ENCODE data around the gene GLI3.

Gene GLI3

GRCh38 chr7:42053834-42054233 is 183.2 kb downstream of the GLI3 start:
- no peak overlapping the region for H3K4me3 ChIP-seq (ENCODE audit: low read length)
- DNase-seq (ENCODE audit: low read depth): no peak
- no peak for TF ChIP-seq CTCF (IDR thresholded peaks at IDR 0.05; ENCODE audit: insufficient read depth, low read depth, low read length, missing control alignments)

- no peak for DNase-seq (ENCODE audit: low read depth)
- H3K4me3 ChIP-seq (ENCODE audit: low read length): no peak overlapping the region
- no peak for TF ChIP-seq CTCF (IDR thresholded peaks at IDR 0.05; ENCODE audit: insufficient read depth, low read depth, low read length, missing control alignments)
These were observed 187.2 kb downstream of the GLI3 start for GRCh38 chr7:42049761-42050160.

GRCh38 chr7:42046483-42046882 is 190.5 kb downstream of the GLI3 start:
- no peak for DNase-seq (ENCODE audit: low read depth)
- no peak for TF ChIP-seq CTCF (IDR thresholded peaks at IDR 0.05; ENCODE audit: insufficient read depth, low read depth, low read length, missing control alignments)
- H3K4me3 ChIP-seq (ENCODE audit: low read length): no peak overlapping the region

GRCh38 chr7:42045961-42046360 is 191.0 kb downstream of the GLI3 start:
- no peak for TF ChIP-seq CTCF (IDR thresholded peaks at IDR 0.05; ENCODE audit: insufficient read depth, low read depth, low read length, missing control alignments)
- DNase-seq (ENCODE audit: low read depth): no peak
- H3K4me3 ChIP-seq (ENCODE audit: low read length): no peak overlapping the region

GRCh38 chr7:42039921-42040320 is 197.1 kb downstream of the GLI3 start:
- TF ChIP-seq CTCF (IDR thresholded peaks at IDR 0.05; ENCODE audit: insufficient read depth, low read depth, low read length, missing control alignments): no peak
- DNase-seq (ENCODE audit: low read depth): no peak
- no peak overlapping the region for H3K4me3 ChIP-seq (ENCODE audit: low read length)

GRCh38 chr7:42035210-42035609 is 201.8 kb downstream of the GLI3 start:
- no peak for TF ChIP-seq CTCF (IDR thresholded peaks at IDR 0.05; ENCODE audit: insufficient read depth, low read depth, low read length, missing control alignments)
- H3K4me3 ChIP-seq (ENCODE audit: low read length): no peak overlapping the region
- no peak for DNase-seq (ENCODE audit: low read depth)

- no peak for DNase-seq (ENCODE audit: low read depth)
- no peak overlapping the region for H3K4me3 ChIP-seq (ENCODE audit: low read length)
- TF ChIP-seq CTCF (IDR thresholded peaks at IDR 0.05; ENCODE audit: insufficient read depth, low read depth, low read length, missing control alignments): no peak
These were observed 203.5 kb downstream of the GLI3 start for GRCh38 chr7:42033480-42033879.
